Measurements from ENCODE around the gene SULT4A1.

SULT4A1 gene

GRCh38 chr22:43814264-43814663 lies 48.0 kb downstream of the SULT4A1 start:
- Histone ChIP-seq H3K9me3 (ENCODE audit: insufficient read depth, low read length) (no peaks in the 10 kb centered on the region), H3K9me2 (replicated peaks; ENCODE audit: insufficient read depth, low read length) (no peaks in the 10 kb centered on the region), H4K20me1 (ENCODE audit: low read depth, low read length) (no peaks in the 10 kb centered on the region), H3K4me3 (ENCODE audit: insufficient read depth, low read length, poor library complexity, severe bottlenecking) (no peak overlapping the region), H3K4me2 (ENCODE audit: low read depth, low read length, poor library complexity, severe bottlenecking) (no peak overlapping the region), H3K27ac (ENCODE audit: low read depth, low read length) (no peak overlapping the region), H3K79me2 (ENCODE audit: insufficient read depth, low read length) (no peaks in the 10 kb centered on the region), H3K9ac (ENCODE audit: low read length) (no peak overlapping the region), H3F3A (ENCODE audit: insufficient read depth) (no peaks in the 10 kb centered on the region), H3K27me3 (ENCODE audit: low read length) (no peaks in the 10 kb centered on the region), H2AFZ (ENCODE audit: low read depth, low read length, severe bottlenecking) (no peak overlapping the region), H3K36me3 (ENCODE audit: low read length) (no peaks in the 10 kb centered on the region)
- TF ChIP-seq EZH2phosphoT487 (conservative IDR thresholded peaks at IDR 0.05; ENCODE audit: low read length), result no peak
- TF ChIP-seq, protein P1, sequence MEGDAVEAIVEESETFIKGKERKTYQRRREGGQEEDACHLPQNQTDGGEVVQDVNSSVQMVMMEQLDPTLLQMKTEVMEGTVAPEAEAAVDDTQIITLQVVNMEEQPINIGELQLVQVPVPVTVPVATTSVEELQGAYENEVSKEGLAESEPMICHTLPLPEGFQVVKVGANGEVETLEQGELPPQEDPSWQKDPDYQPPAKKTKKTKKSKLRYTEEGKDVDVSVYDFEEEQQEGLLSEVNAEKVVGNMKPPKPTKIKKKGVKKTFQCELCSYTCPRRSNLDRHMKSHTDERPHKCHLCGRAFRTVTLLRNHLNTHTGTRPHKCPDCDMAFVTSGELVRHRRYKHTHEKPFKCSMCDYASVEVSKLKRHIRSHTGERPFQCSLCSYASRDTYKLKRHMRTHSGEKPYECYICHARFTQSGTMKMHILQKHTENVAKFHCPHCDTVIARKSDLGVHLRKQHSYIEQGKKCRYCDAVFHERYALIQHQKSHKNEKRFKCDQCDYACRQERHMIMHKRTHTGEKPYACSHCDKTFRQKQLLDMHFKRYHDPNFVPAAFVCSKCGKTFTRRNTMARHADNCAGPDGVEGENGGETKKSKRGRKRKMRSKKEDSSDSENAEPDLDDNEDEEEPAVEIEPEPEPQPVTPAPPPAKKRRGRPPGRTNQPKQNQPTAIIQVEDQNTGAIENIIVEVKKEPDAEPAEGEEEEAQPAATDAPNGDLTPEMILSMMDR (IDR thresholded peaks at IDR 0.05; ENCODE audit: insufficient read depth, low read length, poor library complexity, severe bottlenecking), result no peak

DNA sequence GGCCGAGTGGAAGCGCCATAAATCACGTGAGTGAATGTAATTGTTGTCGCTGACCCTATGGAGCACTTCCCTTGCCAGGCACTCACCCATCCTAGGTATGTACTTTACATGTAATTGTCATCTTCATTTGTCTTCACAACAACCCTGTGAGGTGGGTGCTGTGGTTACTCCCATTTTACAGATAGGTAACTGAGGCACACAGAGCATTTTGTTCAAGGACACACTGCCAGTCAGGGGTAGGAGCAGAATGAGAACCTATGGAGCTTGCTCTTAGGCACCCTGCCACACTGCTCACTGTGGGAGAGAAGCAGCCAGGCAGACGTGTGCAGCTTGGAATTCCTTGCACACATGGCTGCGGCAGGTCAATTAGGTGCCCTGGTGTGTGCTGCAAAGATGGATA lies 49.4 kb downstream of the SULT4A1 start:
- H3K27ac ChIP-seq (ENCODE audit: low read depth, low read length), result no peak overlapping the region

GRCh38 chr22:43812149-43812842 lies 50.0 kb downstream of the SULT4A1 start, which contains the start of gene EFCAB6:
Gene EFCAB6, minus strand, starts transcription at chr22:43812305. Its CDS starts 29,987 bp downstream, at chr22:43782318.
- H3K4me3 ChIP-seq (ENCODE audit: insufficient read depth, low read length, poor library complexity, severe bottlenecking), result peak within 1 kb of the TSS; percentile 60
- H2AFZ ChIP-seq (ENCODE audit: low read depth, low read length, severe bottlenecking), result peak within 1 kb of the TSS; percentile 36
- H3K36me3 ChIP-seq (ENCODE audit: low read length), result no peaks in the 10 kb centered on the region
- H3K27me3 ChIP-seq (ENCODE audit: low read length), result no peaks in the 10 kb centered on the region
- H3K9ac ChIP-seq (ENCODE audit: low read length), result peak within 1 kb of the TSS; percentile 65
- TF ChIP-seq EZH2phosphoT487 (conservative IDR thresholded peaks at IDR 0.05; ENCODE audit: low read length), result no peak
- TF ChIP-seq, protein P1 (IDR thresholded peaks at IDR 0.05; ENCODE audit: insufficient read depth, low read length, poor library complexity, severe bottlenecking), result no peak
- H4K20me1 ChIP-seq (ENCODE audit: low read depth, low read length), result no peaks in the 10 kb centered on the region
- no peaks in the 10 kb centered on the region for H3K9me2 ChIP-seq (replicated peaks; ENCODE audit: insufficient read depth, low read length)
- peak within 1 kb of the TSS; percentile 58 for H3K4me2 ChIP-seq (ENCODE audit: low read depth, low read length, poor library complexity, severe bottlenecking)
- no peak within 1 kb of the TSS for H3K27ac ChIP-seq (ENCODE audit: low read depth, low read length)
- H3K9me3 ChIP-seq (ENCODE audit: insufficient read depth, low read length), result no peaks in the 10 kb centered on the region
- H3K79me2 ChIP-seq (ENCODE audit: insufficient read depth, low read length), result no peaks in the 10 kb centered on the region
- H3F3A ChIP-seq (ENCODE audit: insufficient read depth), result no peaks in the 10 kb centered on the region

More for the DNA sequence above, 49.4 kb downstream of the SULT4A1 start:
- Histone ChIP-seq H3K79me2 (ENCODE audit: insufficient read depth, low read length) (no peaks in the 10 kb centered on the region), H3K4me2 (ENCODE audit: low read depth, low read length, poor library complexity, severe bottlenecking) (peak overlapping the region; percentile 58), H3K36me3 (ENCODE audit: low read length) (no peaks in the 10 kb centered on the region), H2AFZ (ENCODE audit: low read depth, low read length, severe bottlenecking) (peak overlapping the region; percentile 36), H3K9ac (ENCODE audit: low read length) (peak overlapping the region; percentile 65), H3K9me2 (replicated peaks; ENCODE audit: insufficient read depth, low read length) (no peaks in the 10 kb centered on the region), H3F3A (ENCODE audit: insufficient read depth) (no peaks in the 10 kb centered on the region), H3K4me3 (ENCODE audit: insufficient read depth, low read length, poor library complexity, severe bottlenecking) (peak overlapping the region; percentile 60), H3K9me3 (ENCODE audit: insufficient read depth, low read length) (no peaks in the 10 kb centered on the region), H3K27me3 (ENCODE audit: low read length) (no peaks in the 10 kb centered on the region), H4K20me1 (ENCODE audit: low read depth, low read length) (no peaks in the 10 kb centered on the region)
- TF ChIP-seq EZH2phosphoT487 (conservative IDR thresholded peaks at IDR 0.05; ENCODE audit: low read length), result no peak
- TF ChIP-seq, protein P1 (IDR thresholded peaks at IDR 0.05; ENCODE audit: insufficient read depth, low read length, poor library complexity, severe bottlenecking), result no peak

All from SU-DHL-6 (cell line).